Natural killer cell (primary cell): ENCODE measurements around the gene CEP72. TPM values are rescaled to one million over a fixed set of nuclear protein-coding genes. Genes with fewer than 3 reads are reported as not detected.
"Not testable (repeated sequence)": the region's sequence is repeated elsewhere in the genome, so short reads cannot be mapped to it uniquely, and the experiment has no call there.

Source experiments
- ATAC-seq, 3 donors: fragments of 150-1000 bp in 2 of 3; fragments of 200-7000 bp in 1 of 3; cut with Tn5 transposase; 1 replicate in 1 of 3; 2 replicates in 2 of 3; pipeline ENCODE4 v1.10.0; 2021; ENCODE audit warnings: mild to moderate bottlenecking in 2 of 3, moderate library complexity in 2 of 3
- DNase-seq, 2 donors: peaks; one replicate each; pipeline versions ENCODE4 v3.0.0 to v3.0.0-alpha.2; 2013 to 2021; ENCODE audit warnings: mixed read lengths in 1 of 2
- H3K27ac ChIP-seq: one replicate; pipeline ENCODE4 v1.5.1; 2013; ENCODE audit warnings: mild to moderate bottlenecking, low read length
- H3K27me3 ChIP-seq: one replicate; pipeline ENCODE4 v1.6.1; 2013; ENCODE audit warnings: low read length; ENCODE audit not compliant: control insufficient read depth, insufficient read depth
- H3K36me3 ChIP-seq: one replicate; pipeline ENCODE4 v1.6.1; 2013; ENCODE audit warnings: low read length; ENCODE audit not compliant: control insufficient read depth, insufficient read depth
- H3K4me1 ChIP-seq: one replicate; pipeline ENCODE4 v1.6.1; 2013; ENCODE audit warnings: low read length; ENCODE audit not compliant: control insufficient read depth, insufficient read depth
- H3K4me3 ChIP-seq: one replicate; pipeline ENCODE4 v1.5.1; 2013; ENCODE audit warnings: low read length
- H3K9me3 ChIP-seq: one replicate; pipeline ENCODE4 v1.6.1; 2013; ENCODE audit warnings: low read length; ENCODE audit not compliant: control insufficient read depth, insufficient read depth
- H3K27ac Mint-ChIP-seq, 2 donors: one replicate each; pipeline ENCODE4 v1.8.0; 2022; ENCODE audit warnings: mild to moderate bottlenecking in 2 of 2, mixed read lengths in 2 of 2, moderate library complexity in 1 of 2
- H3K27me3 Mint-ChIP-seq, 2 donors: one replicate each; pipeline ENCODE4 v1.8.0; 2022; ENCODE audit warnings: low read depth in 2 of 2, mixed read lengths in 2 of 2
- H3K36me3 Mint-ChIP-seq: one replicate; pipeline ENCODE4 v1.8.0; 2022; ENCODE audit warnings: mixed read lengths
- H3K4me1 Mint-ChIP-seq, 2 donors: one replicate each; pipeline ENCODE4 v1.8.0; 2022; ENCODE audit warnings: mixed read lengths in 2 of 2
- H3K4me3 Mint-ChIP-seq: one replicate; pipeline ENCODE4 v1.8.0; 2022; ENCODE audit warnings: mild to moderate bottlenecking, moderate library complexity, mixed read lengths
- H3K9me3 Mint-ChIP-seq, 2 donors: one replicate each; pipeline ENCODE4 v1.8.0; 2022; ENCODE audit warnings: mixed read lengths in 2 of 2
- WGBS: methylation state at CpG from one replicate; pipeline ENCODE4 v1.1.7; 2013; ENCODE audit warnings: missing lambda C conversion rate; ENCODE audit not compliant: insufficient coverage; 5-methylcytosine and 5-hydroxymethylcytosine counted together
- intact Hi-C: fragments of 100-400 bp; cut with micrococcal nuclease; formaldehyde crosslinking; loops from one replicate; pipeline ENCODE4 v1.14.2; 2022
- total RNA-seq, 4 donors: library from RNA; stranded (reverse); fragments of 120-200 nt in 1 of 4; gene quantifications; one replicate each; pipeline versions ENCODE4 v1.2.3 to v1.2.4, GENCODE V29; 2013 to 2022
- TF ChIP-seq, protein P1 (sequence below): fragments of 200-600 bp; IDR thresholded peaks from one replicate; pipeline ENCODE4 v1.8.0; 2022; ENCODE audit warnings: antibody characterized with exemption

The CEP72 gene
- total RNA-seq, 3 donors from 2014 or later (not counting 1 experiment from before 2014, with no cell fraction given) = 12.2 to 15.1 (median 12.3) TPM

DNA sequence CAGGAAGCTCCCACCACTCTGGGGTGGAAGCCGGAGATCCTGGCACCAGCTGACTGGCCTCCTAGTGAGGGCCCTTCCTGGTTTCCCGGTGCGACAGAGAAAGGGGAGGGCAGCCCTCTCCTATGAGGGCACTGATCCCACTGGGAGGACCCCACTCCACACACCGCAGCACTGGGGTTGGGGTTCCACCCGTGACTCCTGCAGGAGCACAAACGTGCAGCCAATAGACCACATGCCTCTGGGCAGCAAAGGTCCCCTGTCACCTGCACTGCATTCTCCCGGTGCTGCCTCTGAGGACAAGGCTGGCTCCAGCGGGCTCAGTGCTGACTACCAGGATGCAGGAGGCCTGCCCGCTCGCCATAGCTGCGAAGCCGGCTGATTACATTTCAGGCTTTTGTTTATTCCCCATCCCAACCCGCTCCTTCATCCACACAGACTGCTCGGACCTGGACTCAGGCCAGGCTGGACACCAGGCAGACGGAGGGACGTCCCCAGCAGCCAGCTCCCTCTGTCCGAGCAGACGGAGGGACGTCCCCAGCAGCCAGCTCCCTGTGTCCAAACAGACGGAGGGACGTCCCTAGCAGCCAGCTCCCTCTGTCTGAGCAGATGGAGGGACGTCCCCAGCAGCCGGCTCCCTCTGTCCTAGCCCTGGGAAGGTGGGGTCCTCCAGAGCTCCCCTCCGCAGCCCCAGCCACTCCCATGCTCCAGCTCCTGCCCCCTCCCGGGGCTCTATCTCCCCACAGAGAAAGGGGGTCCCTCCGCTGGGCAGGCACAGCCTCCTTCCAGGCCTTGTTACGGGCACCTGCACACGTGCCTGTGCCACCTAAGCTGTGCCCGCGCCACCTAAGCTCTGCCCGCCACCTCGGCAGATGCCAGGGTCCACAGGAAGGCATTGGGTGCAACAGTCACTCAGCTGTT lies 8.8 kb upstream of the CEP72 start:
- peaks cover 12 to 31% of the 10 kb centered on the region in 2 donors for H3K27me3 Mint-ChIP-seq
- no peaks in the 10 kb centered on the region for H3K36me3 Mint-ChIP-seq
- DNase-seq (no peak), ATAC-seq (no peak)
- Histone ChIP-seq H3K9me3 (no peaks in the 10 kb centered on the region), H3K4me1 (peaks cover 12% of the 10 kb centered on the region), H3K27me3 (no peaks in the 10 kb centered on the region), H3K4me3 (no peak overlapping the region), H3K36me3 (no peaks in the 10 kb centered on the region), H3K27ac (no peak overlapping the region)
- no peaks in the 10 kb centered on the region for H3K9me3 Mint-ChIP-seq
- TF ChIP-seq, protein P1, sequence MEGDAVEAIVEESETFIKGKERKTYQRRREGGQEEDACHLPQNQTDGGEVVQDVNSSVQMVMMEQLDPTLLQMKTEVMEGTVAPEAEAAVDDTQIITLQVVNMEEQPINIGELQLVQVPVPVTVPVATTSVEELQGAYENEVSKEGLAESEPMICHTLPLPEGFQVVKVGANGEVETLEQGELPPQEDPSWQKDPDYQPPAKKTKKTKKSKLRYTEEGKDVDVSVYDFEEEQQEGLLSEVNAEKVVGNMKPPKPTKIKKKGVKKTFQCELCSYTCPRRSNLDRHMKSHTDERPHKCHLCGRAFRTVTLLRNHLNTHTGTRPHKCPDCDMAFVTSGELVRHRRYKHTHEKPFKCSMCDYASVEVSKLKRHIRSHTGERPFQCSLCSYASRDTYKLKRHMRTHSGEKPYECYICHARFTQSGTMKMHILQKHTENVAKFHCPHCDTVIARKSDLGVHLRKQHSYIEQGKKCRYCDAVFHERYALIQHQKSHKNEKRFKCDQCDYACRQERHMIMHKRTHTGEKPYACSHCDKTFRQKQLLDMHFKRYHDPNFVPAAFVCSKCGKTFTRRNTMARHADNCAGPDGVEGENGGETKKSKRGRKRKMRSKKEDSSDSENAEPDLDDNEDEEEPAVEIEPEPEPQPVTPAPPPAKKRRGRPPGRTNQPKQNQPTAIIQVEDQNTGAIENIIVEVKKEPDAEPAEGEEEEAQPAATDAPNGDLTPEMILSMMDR = no peak
- H3K27ac Mint-ChIP-seq = no peak overlapping the region
- H3K4me3 Mint-ChIP-seq = no peak overlapping the region
- intact Hi-C loops = no loop called here
- peaks cover 8 to 16% of the 10 kb centered on the region in 2 donors for H3K4me1 Mint-ChIP-seq
- 84% methylated on average over 32 of the region's 32 CpGs for WGBS

DNA sequence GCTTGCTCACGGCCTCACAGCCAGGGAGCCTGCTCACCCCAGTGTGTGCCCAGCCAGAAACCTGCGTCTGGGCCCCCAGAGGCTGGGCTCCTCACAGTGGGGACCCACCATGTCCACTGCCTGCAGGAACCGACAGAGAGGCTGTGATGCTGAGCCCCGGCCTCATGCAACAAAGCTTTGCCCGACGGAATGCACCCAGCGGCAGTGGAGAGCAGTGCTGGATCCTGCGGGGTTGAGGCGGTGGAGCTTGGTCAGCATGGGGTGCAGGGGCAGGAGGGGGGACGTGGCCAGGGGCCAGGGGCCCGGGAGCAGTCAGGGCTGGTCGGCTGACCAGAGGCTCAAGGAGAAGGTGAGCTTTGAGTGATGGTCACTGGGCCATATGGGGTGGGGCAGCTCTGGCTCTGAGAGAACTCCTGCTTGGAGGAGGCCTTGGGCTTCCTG lies 7.7 kb upstream of the CEP72 start:
- TF ChIP-seq, protein P1 = no peak
- Histone ChIP-seq H3K27me3 (no peaks in the 10 kb centered on the region), H3K4me3 (no peak overlapping the region), H3K36me3 (no peaks in the 10 kb centered on the region), H3K27ac (no peak overlapping the region), H3K4me1 (peaks cover 12% of the 10 kb centered on the region), H3K9me3 (no peaks in the 10 kb centered on the region)
- intact Hi-C loops = no loop called here
- Mint-ChIP-seq H3K9me3 (no peaks in the 10 kb centered on the region), H3K4me3 (no peak overlapping the region), H3K4me1 (peaks cover 8 to 14% of the 10 kb centered on the region in 2 donors), H3K27ac (no peak overlapping the region), H3K36me3 (no peaks in the 10 kb centered on the region), H3K27me3 (peaks cover 9 to 26% of the 10 kb centered on the region in 2 donors)
- ATAC-seq = no peak
- no peak for DNase-seq
- 88% methylated on average over 12 of the region's 12 CpGs for WGBS

DNA sequence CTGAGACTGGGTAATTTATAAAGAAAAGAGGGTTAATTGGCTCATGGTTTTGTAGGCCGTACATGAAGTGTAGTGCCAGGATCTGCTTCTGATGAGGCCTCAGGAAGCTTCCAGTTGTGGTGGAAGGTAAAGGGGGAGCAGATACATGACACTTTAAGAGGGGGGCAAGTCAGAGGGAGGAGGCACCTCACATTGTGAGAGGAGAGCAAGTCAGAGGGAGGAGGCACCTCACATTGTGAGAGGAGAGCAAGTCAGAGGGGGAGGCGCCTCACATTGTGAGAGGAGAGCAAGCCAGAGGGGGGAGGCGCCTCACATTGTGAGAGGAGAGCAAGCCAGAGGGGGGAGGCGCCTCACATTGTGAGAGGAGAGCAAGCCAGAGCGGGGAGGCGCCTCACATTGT lies 7.0 kb upstream of the CEP72 start:
- H3K27ac Mint-ChIP-seq, intact Hi-C loops, H3K9me3 Mint-ChIP-seq, DNase-seq, H3K27me3 ChIP-seq, H3K36me3 Mint-ChIP-seq, H3K4me3 Mint-ChIP-seq, H3K9me3 ChIP-seq, H3K4me3 ChIP-seq, H3K27ac ChIP-seq, H3K36me3 ChIP-seq, ATAC-seq: not testable (repeated sequence)
- Mint-ChIP-seq H3K4me1 (peaks cover 8 to 14% of the 10 kb centered on the region in 2 donors), H3K27me3 (peaks cover 9 to 26% of the 10 kb centered on the region in 2 donors)
- peaks cover 12% of the 10 kb centered on the region for H3K4me1 ChIP-seq
- WGBS = 86% methylated on average over 6 of the region's 6 CpGs

DNA sequence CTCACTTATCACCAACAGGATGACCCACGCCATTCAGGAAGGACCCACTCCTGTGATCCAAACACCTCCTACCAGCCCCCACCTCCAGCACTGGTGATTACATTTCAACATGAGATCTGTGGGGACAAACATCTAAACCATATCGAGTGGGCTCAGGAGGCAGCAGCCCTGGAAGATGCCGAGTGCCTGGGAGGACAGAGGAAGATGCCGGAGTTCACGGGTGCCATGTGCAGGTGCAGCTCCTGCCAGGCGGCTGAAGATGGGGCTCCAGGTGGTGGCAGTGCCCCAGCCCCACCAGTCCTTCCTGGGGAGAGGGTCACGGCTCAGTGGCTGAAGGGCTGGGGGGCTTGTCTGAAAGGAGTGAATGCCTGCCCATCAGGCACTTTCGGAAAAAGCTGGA lies 6.1 kb upstream of the CEP72 start:
- no peak overlapping the region for H3K4me3 Mint-ChIP-seq
- 90% methylated on average over 8 of the region's 8 CpGs for WGBS

More for the DNA sequence above, 6.1 kb upstream of the CEP72 start:
- intact Hi-C loops = no loop called here
- Histone ChIP-seq H3K9me3 (no peaks in the 10 kb centered on the region), H3K27me3 (no peaks in the 10 kb centered on the region), H3K4me1 (peaks cover 15% of the 10 kb centered on the region), H3K36me3 (no peaks in the 10 kb centered on the region), H3K4me3 (no peak overlapping the region), H3K27ac (no peak overlapping the region)
- no peak for DNase-seq
- TF ChIP-seq, protein P1 = no peak
- Mint-ChIP-seq H3K36me3 (no peaks in the 10 kb centered on the region), H3K27ac (no peak overlapping the region), H3K27me3 (peaks cover 0 to 20% of the 10 kb centered on the region in 2 donors), H3K4me1 (peaks cover 8 to 23% of the 10 kb centered on the region in 2 donors), H3K9me3 (no peaks in the 10 kb centered on the region)
- ATAC-seq = no peak
